ENCODE data around the gene SMIM41.

Gene SMIM41

DNA sequence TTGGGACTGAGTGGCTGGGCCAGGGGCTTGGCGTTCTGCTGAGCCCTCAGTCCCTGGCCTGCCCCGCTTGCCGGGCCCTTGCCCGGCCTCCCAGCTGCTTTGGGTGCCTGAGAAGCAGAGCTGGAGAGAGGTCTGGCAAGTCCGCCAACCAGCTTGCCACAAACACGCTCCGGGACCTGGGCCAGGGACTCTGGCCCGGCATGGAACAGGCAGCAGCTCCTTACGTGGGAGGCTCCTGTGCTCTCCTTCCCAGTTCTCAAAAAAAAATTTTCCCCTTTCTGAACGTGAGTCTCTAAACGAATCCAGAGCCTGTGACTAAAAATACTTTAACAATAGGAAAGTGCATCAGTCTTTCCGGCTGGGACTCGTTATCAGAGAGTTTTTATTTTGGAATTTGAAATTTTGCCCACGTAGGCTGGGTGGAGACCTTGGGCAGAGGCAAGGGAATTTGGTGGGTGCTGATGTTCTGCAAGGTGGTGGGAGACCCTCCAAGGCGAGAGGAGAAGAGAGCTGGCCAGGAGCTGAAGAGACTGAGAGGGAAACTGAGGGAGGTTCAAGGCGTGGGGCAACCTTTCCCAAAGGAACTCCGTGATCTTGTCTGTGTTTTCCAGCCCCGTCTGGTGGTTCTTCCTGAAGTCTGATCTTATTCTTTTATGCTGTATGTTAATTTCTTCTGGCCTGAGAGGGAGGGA lies 35.1 kb upstream of the SMIM41 start:
- H3K27ac Mint-ChIP-seq = no peak overlapping the region
- peaks cover 29% of the 10 kb centered on the region for H3K36me3 Mint-ChIP-seq (ENCODE audit: low read depth)
- H3K4me1 Mint-ChIP-seq = peaks cover 55% of the 10 kb centered on the region
- no peak for ATAC-seq
- no peaks in the 10 kb centered on the region for H3K27me3 Mint-ChIP-seq
- H3K4me3 Mint-ChIP-seq = no peak overlapping the region
- no peaks in the 10 kb centered on the region for H3K9me3 Mint-ChIP-seq
- no peak for DNase-seq

DNA sequence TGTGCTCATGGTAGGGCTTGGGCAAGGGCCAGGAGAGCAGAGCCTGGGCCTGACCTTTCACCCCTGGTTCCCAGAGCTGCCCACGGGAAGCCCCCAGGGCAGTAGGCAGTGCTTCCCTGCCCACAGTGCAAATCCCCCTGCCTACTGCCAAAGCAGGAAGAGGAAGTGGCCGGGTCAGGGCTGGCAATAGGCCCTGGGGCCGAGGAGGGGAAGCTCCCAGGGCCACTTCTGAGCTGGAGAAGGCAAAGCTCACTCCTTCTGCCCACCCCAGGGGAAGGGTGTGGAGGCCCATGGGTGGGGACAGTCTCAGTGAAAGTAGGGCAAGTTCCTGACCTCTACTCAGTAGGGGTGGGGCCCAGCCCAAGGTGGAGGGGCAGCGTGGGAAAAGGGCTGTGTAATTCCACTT lies 33.7 kb upstream of the SMIM41 start:
- DNase-seq (no peak), ATAC-seq (no peak)
- Mint-ChIP-seq H3K4me3 (no peak overlapping the region), H3K4me1 (peaks cover 54% of the 10 kb centered on the region), H3K27me3 (no peaks in the 10 kb centered on the region), H3K36me3 (ENCODE audit: low read depth) (peaks cover 28% of the 10 kb centered on the region), H3K27ac (no peak overlapping the region), H3K9me3 (no peaks in the 10 kb centered on the region)

DNA sequence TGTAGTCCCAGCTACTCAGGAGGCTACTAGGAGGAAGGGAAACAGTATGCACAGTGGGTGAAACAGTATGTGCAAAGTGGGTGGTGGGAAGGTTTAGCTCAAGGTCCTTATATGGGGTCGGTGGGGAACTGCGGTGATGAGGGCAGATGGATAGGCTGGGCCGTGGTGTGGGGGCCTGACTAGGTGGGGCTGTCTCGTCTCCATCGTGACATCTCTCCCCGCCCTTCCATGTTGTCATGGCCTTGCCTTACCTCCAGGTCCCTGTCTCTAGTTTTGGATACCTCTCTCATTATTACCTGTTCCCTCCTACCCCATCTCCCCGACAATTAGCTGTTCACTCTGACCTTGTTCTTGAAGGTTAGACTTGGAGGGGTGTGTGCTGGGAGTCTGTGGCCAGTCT lies 32.6 kb upstream of the SMIM41 start:
- H3K36me3 Mint-ChIP-seq (ENCODE audit: low read depth) = peaks cover 30% of the 10 kb centered on the region
- no peak for ATAC-seq

DNA sequence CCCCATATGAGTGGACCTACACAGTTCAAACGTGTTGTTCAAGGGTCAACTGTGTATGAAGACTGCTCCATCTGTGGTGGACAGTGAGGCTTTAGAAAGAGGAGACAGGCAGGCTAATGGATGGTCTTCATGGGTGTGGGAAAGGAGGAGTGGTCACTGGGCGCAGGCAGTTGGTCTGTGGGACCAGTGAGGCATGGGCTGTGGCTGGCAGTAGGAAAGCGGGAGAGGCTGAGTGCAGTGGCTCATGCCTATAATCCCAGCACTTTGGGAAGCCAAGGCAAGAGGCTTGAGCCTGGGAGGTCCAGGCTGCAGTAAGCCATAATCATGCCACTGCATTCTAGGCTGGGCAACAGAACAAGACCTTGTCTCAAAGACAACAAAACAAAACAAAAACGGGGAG lies 30.2 kb upstream of the SMIM41 start:
- peak overlapping the region; percentile 92 for H3K27ac Mint-ChIP-seq
- peaks cover 30% of the 10 kb centered on the region for H3K36me3 Mint-ChIP-seq (ENCODE audit: low read depth)
- H3K4me1 Mint-ChIP-seq = peaks cover 53% of the 10 kb centered on the region

More for the DNA sequence above, 32.6 kb upstream of the SMIM41 start:
- Mint-ChIP-seq H3K27ac (no peak overlapping the region), H3K4me3 (no peak overlapping the region), H3K27me3 (no peaks in the 10 kb centered on the region), H3K4me1 (peaks cover 48% of the 10 kb centered on the region), H3K9me3 (no peaks in the 10 kb centered on the region)
- DNase-seq = no peak

DNA sequence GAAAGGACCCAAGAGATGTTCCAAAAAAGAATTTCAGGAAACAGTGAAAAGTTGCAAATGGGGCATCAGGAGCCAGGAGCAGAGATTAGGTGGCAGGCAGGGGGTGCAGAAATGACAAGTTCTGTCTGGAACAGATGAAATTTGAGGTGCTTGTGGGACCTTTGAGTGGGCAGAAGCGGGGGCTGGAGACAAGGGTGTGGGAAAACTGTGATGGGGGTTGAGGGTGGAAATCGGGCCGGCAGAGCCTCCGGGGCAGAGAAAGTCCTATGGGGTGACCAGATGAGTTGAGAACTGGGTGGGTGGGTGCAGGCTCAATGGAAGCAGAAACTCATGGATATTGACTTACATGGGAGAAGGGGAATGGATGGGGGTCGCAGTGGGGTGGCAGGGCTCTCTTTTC lies 29.8 kb upstream of the SMIM41 start:
- peaks cover 27% of the 10 kb centered on the region for H3K36me3 Mint-ChIP-seq (ENCODE audit: low read depth)
- H3K4me1 Mint-ChIP-seq = peaks cover 52% of the 10 kb centered on the region
- peak overlapping the region; percentile 92 for H3K27ac Mint-ChIP-seq
- DNase-seq (no peak), ATAC-seq (no peak)
- no peaks in the 10 kb centered on the region for H3K27me3 Mint-ChIP-seq
- peak overlapping the region; percentile 99 for H3K4me3 Mint-ChIP-seq
- H3K9me3 Mint-ChIP-seq = no peaks in the 10 kb centered on the region

More for the DNA sequence above, 30.2 kb upstream of the SMIM41 start:
- ATAC-seq (no peak), DNase-seq (no peak)
- peak overlapping the region; percentile 99 for H3K4me3 Mint-ChIP-seq
- no peaks in the 10 kb centered on the region for H3K27me3 Mint-ChIP-seq
- no peaks in the 10 kb centered on the region for H3K9me3 Mint-ChIP-seq

DNA sequence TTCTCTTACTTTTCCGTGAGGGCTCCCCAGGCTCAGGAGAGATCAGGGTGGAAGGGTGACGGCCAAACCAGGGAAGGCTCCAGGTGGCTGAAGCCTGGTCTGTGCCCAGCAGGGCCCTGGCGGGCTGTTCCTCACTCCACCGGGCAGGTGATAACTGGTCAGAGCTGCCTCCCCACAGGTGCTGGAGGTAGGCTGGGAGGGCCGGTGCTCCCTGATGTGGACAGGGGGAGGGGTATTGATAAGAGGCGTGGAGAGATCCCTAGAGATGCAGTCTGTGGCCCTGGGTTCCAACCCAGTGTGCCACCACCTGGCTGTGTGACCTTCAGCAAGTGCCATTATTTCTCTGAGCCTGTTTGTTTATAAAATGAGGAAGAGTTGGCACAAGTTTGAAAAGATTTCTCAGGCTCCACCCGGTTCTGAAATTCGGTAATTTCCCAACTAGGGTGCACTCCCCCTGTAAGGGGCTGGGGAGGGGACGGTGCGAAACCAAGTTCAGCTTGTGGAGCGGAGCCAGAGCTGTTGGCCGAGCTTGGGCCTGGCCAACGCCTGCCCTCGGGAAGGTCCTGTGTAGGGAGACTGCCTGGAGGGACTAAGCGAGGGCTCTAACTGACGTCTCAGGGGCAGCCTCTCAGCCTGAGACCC lies 29.3 kb upstream of the SMIM41 start:
- Mint-ChIP-seq H3K4me3 (peak overlapping the region; percentile 99), H3K9me3 (no peaks in the 10 kb centered on the region), H3K4me1 (peaks cover 52% of the 10 kb centered on the region), H3K36me3 (ENCODE audit: low read depth) (peaks cover 30% of the 10 kb centered on the region), H3K27me3 (no peaks in the 10 kb centered on the region), H3K27ac (peak overlapping the region; percentile 92)
- DNase-seq = no peak
- no peak for ATAC-seq

DNA sequence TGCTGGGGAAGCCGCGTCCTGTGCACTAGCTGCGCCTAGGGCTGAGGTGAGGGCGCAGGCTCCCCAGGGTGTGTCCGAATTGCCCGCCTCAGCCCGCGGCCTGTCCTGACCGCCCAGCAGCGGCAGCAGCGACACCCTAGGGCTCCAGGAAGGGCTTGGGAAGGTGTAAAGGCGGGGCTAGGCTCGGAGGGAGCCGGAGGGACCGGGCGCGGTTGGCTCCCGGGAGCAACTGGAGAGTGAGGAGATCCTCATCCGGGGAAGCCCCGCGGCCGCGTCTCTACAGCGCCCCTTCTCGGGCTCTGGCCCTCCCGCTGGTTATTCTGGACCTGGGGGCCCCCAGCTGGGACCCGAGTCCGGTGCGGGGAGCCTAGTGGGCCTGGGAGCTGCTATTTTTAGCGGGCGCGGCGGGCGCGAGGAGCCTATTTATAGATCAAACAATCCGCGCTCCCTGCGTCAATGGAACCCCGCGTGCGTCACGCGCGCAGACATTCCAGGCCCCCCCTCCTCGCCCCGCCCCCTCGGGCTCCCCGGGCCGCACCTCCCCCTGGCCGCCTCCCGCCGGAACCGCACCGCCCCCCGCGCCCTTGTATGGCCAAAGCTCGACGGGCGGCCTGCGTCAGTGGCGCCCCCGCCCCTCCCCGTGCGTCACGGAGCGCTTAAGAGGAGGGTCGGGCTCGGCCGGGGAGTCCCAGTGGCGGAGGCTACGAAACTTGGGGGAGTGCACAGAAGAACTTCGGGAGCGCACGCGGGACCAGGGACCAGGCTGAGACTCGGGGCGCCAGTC lies 28.6 kb upstream of the SMIM41 start, which contains the start of gene NR4A1:
TSS of gene NR4A1 (plus strand) at position 685 of the 784 bp plus-strand sequence. CDS start 2,887 bp downstream, outside the sequence.
- DNase-seq = peak; percentile 100
- peaks cover 34% of the 10 kb centered on the region for H3K36me3 Mint-ChIP-seq (ENCODE audit: low read depth)

DNA sequence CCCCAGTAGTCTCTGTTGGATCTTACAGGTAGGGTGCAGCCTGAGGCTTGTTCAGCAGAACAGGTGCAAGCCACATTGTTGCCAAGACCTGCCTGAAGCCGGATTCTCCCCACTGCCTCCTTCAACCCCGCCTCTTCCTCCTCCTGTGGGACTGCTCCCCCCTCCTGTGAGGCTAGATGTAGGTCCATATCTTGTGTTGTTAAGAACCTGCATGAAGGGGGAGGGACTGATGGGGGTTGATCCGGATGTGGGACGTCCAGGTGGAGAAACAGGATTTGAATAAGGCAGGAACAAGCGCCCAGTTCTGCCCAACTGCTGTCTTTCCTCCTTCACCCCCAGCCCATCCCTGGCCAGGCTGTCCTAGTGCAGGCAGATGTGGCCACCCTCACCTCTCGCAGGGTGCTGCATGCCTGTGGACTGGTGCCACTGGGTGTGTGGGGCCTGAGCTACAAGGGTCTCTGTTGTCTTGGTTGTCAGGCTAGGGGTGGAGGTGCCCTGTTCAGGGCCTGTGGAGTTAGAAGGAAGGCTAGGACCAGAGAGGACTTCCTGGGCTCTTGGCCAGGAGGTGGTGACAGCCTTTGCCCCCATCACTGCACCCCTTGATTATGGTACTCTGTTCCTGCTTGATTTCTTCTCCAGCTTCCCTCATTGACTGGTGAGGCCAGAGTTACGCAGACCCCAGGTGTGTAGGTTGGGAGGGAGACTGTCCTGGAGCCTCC lies 26.9 kb upstream of the SMIM41 start:
- Mint-ChIP-seq H3K27me3 (no peaks in the 10 kb centered on the region), H3K27ac (peak overlapping the region; percentile 98), H3K36me3 (ENCODE audit: low read depth) (peaks cover 40% of the 10 kb centered on the region), H3K4me1 (peaks cover 40% of the 10 kb centered on the region), H3K4me3 (peak overlapping the region; percentile 99), H3K9me3 (no peaks in the 10 kb centered on the region)
- ATAC-seq (no peak), DNase-seq (no peak)

More for the DNA sequence above, 28.6 kb upstream of the SMIM41 start, which contains the start of gene NR4A1:
- H3K4me3 Mint-ChIP-seq = peak within 1 kb of the TSS; percentile 99
- peak; percentile 86 for ATAC-seq
- peaks cover 45% of the 10 kb centered on the region for H3K4me1 Mint-ChIP-seq
- no peaks in the 10 kb centered on the region for H3K27me3 Mint-ChIP-seq
- H3K9me3 Mint-ChIP-seq = no peaks in the 10 kb centered on the region
- H3K27ac Mint-ChIP-seq = peak within 1 kb of the TSS; percentile 98

DNA sequence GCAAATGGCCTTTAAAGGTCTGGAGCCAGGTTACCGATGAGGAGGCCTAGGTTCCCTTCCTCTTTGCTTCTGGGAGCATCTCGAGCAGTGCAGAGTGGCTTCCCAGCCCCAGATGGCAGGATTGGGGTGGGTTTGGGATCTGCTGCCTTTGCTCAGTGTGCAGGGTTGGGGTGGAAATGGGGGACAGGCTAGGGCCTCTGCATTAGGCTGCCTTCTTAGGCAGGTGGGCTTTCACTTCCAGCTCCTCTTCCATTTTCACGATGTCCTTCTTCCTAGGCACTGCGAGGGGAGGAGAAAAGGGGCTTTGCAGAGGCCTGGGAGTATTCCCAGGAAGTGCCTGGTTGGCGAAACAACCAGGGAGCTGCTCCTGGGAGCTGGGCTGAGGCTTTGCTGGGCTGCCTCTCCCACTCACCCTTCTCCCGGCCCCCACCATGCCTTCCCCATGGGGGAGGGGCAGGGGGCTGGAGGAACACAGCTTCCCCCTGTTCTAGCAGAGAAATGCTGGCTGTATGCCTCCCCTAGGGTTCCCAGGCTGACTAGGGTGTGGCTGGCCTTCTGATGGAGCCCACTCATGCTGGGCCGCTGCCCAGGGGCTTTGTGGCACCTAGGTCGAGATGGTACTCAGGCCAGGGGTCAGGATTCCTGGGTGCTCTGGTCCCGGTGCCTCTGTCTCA lies 25.8 kb upstream of the SMIM41 start:
- Mint-ChIP-seq H3K4me3 (peak overlapping the region; percentile 99), H3K4me1 (peaks cover 40% of the 10 kb centered on the region), H3K9me3 (no peaks in the 10 kb centered on the region), H3K36me3 (ENCODE audit: low read depth) (peaks cover 44% of the 10 kb centered on the region), H3K27ac (peak overlapping the region; percentile 22), H3K27me3 (no peaks in the 10 kb centered on the region)
- no peak for DNase-seq
- ATAC-seq = no peak

DNA sequence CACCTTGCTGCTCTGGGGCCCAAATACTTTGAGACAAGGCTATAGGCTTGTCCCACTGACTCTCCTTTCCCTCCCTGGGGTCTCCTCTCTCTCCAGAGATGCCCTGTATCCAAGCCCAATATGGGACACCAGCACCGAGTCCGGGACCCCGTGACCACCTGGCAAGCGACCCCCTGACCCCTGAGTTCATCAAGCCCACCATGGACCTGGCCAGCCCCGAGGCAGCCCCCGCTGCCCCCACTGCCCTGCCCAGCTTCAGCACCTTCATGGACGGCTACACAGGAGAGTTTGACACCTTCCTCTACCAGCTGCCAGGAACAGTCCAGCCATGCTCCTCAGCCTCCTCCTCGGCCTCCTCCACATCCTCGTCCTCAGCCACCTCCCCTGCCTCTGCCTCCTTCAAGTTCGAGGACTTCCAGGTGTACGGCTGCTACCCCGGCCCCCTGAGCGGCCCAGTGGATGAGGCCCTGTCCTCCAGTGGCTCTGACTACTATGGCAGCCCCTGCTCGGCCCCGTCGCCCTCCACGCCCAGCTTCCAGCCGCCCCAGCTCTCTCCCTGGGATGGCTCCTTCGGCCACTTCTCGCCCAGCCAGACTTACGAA lies 25.2 kb upstream of the SMIM41 start:
- DNase-seq (no peak), ATAC-seq (no peak)
- H3K4me1 Mint-ChIP-seq = peaks cover 37% of the 10 kb centered on the region
- no peak overlapping the region for H3K27ac Mint-ChIP-seq
- H3K36me3 Mint-ChIP-seq (ENCODE audit: low read depth) = peaks cover 45% of the 10 kb centered on the region
- H3K4me3 Mint-ChIP-seq = peak overlapping the region; percentile 99
- no peaks in the 10 kb centered on the region for H3K27me3 Mint-ChIP-seq
- no peaks in the 10 kb centered on the region for H3K9me3 Mint-ChIP-seq

DNA sequence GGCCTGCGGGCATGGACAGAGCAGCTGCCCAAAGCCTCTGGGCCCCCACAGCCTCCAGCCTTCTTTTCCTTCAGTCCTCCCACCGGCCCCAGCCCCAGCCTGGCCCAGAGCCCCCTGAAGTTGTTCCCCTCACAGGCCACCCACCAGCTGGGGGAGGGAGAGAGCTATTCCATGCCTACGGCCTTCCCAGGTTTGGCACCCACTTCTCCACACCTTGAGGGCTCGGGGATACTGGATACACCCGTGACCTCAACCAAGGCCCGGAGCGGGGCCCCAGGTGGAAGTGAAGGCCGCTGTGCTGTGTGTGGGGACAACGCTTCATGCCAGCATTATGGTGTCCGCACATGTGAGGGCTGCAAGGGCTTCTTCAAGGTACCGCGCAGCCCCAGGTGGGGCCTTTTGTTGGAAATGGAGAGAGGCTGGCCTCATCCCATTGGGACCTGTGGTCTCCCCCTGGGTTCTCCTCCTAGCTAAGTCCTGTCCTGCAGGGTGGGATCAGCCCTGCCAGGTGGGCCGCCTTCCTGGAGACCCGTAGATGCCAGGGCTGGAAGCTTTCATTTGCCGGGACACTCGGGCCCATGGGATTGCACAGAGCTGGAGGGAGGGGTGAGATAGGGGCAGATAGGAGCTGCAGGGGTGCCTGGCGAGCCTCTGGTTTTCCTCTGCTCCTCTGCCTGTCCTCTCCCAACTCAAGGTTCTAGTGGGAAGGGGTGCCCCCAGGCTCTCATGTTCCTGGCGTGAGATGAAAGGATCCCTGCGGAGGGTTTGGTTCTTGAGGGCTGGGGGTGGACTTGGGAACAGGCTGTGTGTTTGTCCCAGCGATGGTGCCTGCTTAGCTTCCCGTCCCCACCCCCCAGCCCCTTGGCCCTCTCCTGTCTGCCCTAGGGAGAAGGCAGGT lies 24.4 kb upstream of the SMIM41 start:
- H3K9me3 Mint-ChIP-seq = no peaks in the 10 kb centered on the region
- no peak for DNase-seq
- H3K27me3 Mint-ChIP-seq = no peaks in the 10 kb centered on the region
- peaks cover 30% of the 10 kb centered on the region for H3K4me1 Mint-ChIP-seq
- H3K27ac Mint-ChIP-seq = no peak overlapping the region
- ATAC-seq = no peak
- no peak overlapping the region for H3K4me3 Mint-ChIP-seq
- H3K36me3 Mint-ChIP-seq (ENCODE audit: low read depth) = peaks cover 51% of the 10 kb centered on the region

DNA sequence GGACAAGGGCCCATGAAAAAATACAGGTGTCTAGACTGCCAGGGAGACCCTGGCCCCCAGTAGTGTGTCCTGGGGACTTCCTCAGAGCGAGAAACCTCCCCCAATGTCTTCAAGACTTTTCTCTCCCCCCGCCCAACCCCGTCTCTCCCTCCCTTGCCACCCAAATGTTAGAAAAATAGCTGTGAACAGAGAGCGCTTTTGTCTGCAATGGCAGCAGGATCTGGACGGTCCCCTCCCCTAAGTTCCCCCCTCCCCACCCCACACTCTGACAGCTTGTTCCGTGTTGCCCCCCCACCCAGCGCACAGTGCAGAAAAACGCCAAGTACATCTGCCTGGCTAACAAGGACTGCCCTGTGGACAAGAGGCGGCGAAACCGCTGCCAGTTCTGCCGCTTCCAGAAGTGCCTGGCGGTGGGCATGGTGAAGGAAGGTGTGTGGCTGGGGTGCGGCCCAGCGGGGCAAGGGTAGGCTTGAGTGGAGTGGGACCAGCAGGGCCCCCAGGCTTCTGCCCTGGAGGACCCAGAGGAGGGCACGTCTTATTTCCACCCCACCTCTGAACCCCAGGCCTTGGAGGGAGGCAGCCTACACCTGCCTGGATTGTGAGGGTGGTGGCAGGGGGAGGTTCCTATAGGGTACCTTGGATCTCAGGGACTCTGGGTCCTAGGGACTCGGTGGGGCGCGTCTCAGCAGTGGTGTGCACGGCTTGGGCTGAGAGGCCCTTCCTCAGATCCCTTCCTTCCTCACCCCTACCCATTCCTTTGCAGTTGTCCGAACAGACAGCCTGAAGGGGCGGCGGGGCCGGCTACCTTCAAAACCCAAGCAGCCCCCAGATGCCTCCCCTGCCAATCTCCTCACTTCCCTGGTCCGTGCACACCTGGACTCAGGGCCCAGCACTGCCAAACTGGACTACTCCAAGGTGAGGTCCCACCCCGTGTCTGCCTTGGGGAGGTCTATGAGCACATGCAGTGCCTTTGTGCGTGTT lies 23.5 kb upstream of the SMIM41 start:
- H3K9me3 Mint-ChIP-seq = no peaks in the 10 kb centered on the region
- no peak overlapping the region for H3K4me3 Mint-ChIP-seq
- H3K27me3 Mint-ChIP-seq = no peaks in the 10 kb centered on the region
- DNase-seq (no peak), ATAC-seq (no peak)
- peaks cover 23% of the 10 kb centered on the region for H3K4me1 Mint-ChIP-seq
- peaks cover 51% of the 10 kb centered on the region for H3K36me3 Mint-ChIP-seq (ENCODE audit: low read depth)
- H3K27ac Mint-ChIP-seq = no peak overlapping the region
